Kidney (tissue), 14 donors: ENCODE data around the gene PDE1C. TPM values are rescaled to one million over a fixed set of nuclear protein-coding genes. Genes with fewer than 3 reads are reported as not detected.

Experiments
- DNase-seq, 5 donors: peaks; one replicate each; pipeline ENCODE4 v3.0.0-alpha.2; 2013 to 2020
- FAIRE-seq: peaks from 2 replicates; lab custom pipeline; 2012; peaks lifted over from hg19 to GRCh38; lab: Jason Lieb, UNC
- H3K27ac ChIP-seq, 2 donors: one replicate each; pipeline ENCODE4 v1.7.0; 2013; ENCODE audit warnings: low read depth in 2 of 2, low read length in 2 of 2, inconsistent platforms in 1 of 2
- H3K27me3 ChIP-seq: one replicate; pipeline ENCODE4 v1.7.1; 2013; ENCODE audit warnings: low read length, inconsistent platforms; ENCODE audit not compliant: control insufficient read depth, insufficient read depth
- H3K36me3 ChIP-seq, 3 donors: one replicate each; pipeline versions ENCODE4 v1.7.0 to v1.7.1; 2013; ENCODE audit warnings: low read length in 3 of 3, control low read depth in 1 of 3, inconsistent platforms in 1 of 3; ENCODE audit not compliant: insufficient read depth in 3 of 3, control insufficient read depth in 2 of 3
- H3K4me1 ChIP-seq, 3 donors: one replicate each; pipeline versions ENCODE4 v1.7.0 to v1.7.1; 2013; ENCODE audit warnings: low read length in 3 of 3, inconsistent platforms in 1 of 3, low read depth in 1 of 3; ENCODE audit not compliant: control insufficient read depth in 2 of 3, insufficient read depth in 2 of 3
- H3K4me3 ChIP-seq, 3 donors: one replicate each; pipeline versions ENCODE4 v1.7.0 to v1.8.1; 2013; ENCODE audit warnings: low read length in 3 of 3, control low read depth in 1 of 3, inconsistent platforms in 1 of 3
- H3K9ac ChIP-seq, 3 donors: one replicate each; pipeline versions ENCODE4 v1.7.0 to v1.7.1; 2013; ENCODE audit warnings: low read length in 3 of 3, control low read depth in 1 of 3, inconsistent platforms in 1 of 3
- H3K9me3 ChIP-seq, 3 donors: one replicate each; pipeline versions ENCODE4 v1.7.0 to v1.7.1; 2013; ENCODE audit warnings: low read length in 3 of 3, control low read depth in 1 of 3, inconsistent platforms in 1 of 3; ENCODE audit not compliant: control insufficient read depth in 2 of 3, insufficient read depth in 1 of 3
- intact Hi-C: fragments of 100-400 bp; cut with DNase I; formaldehyde crosslinking; loops from one replicate; pipeline ENCODE4 v1.11.1; 2022
- polyA plus RNA-seq: library from polyadenylated mRNA; stranded (reverse); fragments of 350-450 nt; fragmentation: Illumina TruSeq; extraction: RNeasy Lipid Tissue Mini Kit (QIAGEN cat#74804); gene quantifications from one replicate; pipeline ENCODE4 v1.2.3, GENCODE V29; 2014; ENCODE audit warnings: low read depth, low replicate concordance; ENCODE audit not compliant: insufficient read depth
- total RNA-seq: library from RNA; stranded (reverse); fragmentation: NEBNext Ultra II Directional; extraction: Animal tissue kit (Norgen Biotek cat#: 25700); gene quantifications from one replicate; pipeline ENCODE4 v1.2.1, GENCODE V29; 2021
- TF ChIP-seq, protein P1 (sequence below): IDR thresholded peaks from 3 replicates; pipeline ENCODE4 v1.5.1; 2012; ENCODE audit warnings: mild to moderate bottlenecking, moderate library complexity, borderline replicate concordance; ENCODE audit not compliant: insufficient read depth; ENCODE audit errors: extremely low read depth
- donor health status: control.
- donor health status: control.
- donor health status: control.
- donor health status: control.
- donor health status: control.
- donor health status: DM: yes; HTN: yes; CAD: no.
- donor health status: Normal renal cell carcinoma (clear cell type).

PDE1C gene
- total and polyA plus RNA-seq, 2 donors from 2014 or later: 3.3 to 5.5 TPM

DNA sequence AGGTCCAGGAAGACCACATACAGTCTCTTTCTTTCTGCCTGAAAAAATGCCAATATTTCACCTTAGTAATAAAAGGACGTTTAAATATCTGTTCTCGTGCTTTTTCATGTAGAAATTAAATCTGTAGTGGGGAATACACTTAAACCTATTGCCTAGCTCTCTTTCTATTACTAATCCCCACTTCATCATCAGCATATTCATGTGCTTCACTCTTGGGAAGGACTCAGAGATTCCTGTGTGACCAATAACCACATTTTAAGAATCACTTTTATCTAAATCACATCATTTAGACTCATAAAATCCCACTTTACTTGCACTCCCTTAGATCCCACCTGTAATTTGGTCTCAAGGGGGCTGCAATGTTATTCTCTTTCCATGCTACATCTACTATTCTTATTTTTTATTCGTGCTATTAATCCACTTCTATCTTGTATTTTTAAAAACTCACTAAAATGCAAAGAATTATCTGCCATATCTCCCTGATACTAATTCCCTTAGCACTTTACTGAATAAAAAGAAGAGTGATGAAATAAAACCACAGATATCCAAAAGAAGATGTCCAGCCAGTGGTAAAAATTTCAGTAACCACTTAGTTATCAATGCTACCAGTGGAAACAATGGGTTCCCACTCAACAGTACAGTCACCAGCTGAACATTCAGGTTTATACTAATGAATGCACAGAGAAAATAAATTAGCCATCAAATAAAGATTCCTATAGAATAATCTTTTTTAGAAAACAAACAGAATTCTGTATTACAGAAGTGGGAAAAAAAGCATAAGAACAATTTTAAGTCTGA is 281.1 kb downstream of the PDE1C start:
- DNase-seq (no peak), FAIRE-seq (no peak)
- Histone ChIP-seq H3K9me3 (no peaks in the 10 kb centered on the region), H3K4me1 (no peaks in the 10 kb centered on the region), H3K27ac (no peak overlapping the region), H3K27me3 (no peaks in the 10 kb centered on the region), H3K9ac (no peak overlapping the region), H3K4me3 (no peak overlapping the region), H3K36me3 (no peaks in the 10 kb centered on the region)
- intact Hi-C loops: no loop called here
- TF ChIP-seq, protein P1, sequence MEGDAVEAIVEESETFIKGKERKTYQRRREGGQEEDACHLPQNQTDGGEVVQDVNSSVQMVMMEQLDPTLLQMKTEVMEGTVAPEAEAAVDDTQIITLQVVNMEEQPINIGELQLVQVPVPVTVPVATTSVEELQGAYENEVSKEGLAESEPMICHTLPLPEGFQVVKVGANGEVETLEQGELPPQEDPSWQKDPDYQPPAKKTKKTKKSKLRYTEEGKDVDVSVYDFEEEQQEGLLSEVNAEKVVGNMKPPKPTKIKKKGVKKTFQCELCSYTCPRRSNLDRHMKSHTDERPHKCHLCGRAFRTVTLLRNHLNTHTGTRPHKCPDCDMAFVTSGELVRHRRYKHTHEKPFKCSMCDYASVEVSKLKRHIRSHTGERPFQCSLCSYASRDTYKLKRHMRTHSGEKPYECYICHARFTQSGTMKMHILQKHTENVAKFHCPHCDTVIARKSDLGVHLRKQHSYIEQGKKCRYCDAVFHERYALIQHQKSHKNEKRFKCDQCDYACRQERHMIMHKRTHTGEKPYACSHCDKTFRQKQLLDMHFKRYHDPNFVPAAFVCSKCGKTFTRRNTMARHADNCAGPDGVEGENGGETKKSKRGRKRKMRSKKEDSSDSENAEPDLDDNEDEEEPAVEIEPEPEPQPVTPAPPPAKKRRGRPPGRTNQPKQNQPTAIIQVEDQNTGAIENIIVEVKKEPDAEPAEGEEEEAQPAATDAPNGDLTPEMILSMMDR: no peak

- FAIRE-seq: no peak
- TF ChIP-seq, protein P1: no peak
- Histone ChIP-seq H3K9me3 (no peaks in the 10 kb centered on the region), H3K4me3 (no peak overlapping the region), H3K9ac (no peak overlapping the region), H3K4me1 (no peaks in the 10 kb centered on the region), H3K27me3 (no peaks in the 10 kb centered on the region), H3K27ac (no peak overlapping the region), H3K36me3 (no peaks in the 10 kb centered on the region)
- no peak for DNase-seq
- intact Hi-C loops: no loop called here
These were observed 281.8 kb downstream of the PDE1C start for GRCh38 chr7:31788445-31788844.

GRCh38 chr7:31786326-31786725 is 283.9 kb downstream of the PDE1C start:
- H3K4me3 ChIP-seq: no peak overlapping the region
- no peak for DNase-seq
- TF ChIP-seq, protein P1: no peak
- H3K9me3 ChIP-seq: no peaks in the 10 kb centered on the region
- H3K27me3 ChIP-seq: no peaks in the 10 kb centered on the region
- no peaks in the 10 kb centered on the region for H3K4me1 ChIP-seq
- no peak for FAIRE-seq
- no peak overlapping the region for H3K9ac ChIP-seq
- intact Hi-C loops: no loop called here
- no peak overlapping the region for H3K27ac ChIP-seq
- no peaks in the 10 kb centered on the region for H3K36me3 ChIP-seq
